Body of pancreas (tissue), 4 donors: ENCODE results near the gene GIPC2. TPM values are rescaled to one million over a fixed set of nuclear protein-coding genes. Genes with fewer than 3 reads are reported as not detected.

Source experiments
- ATAC-seq: fragments of 150-250 bp; one replicate; pipeline ENCODE4 v1.9.1; 2016
- DNase-seq, 4 donors: peaks; one replicate each; pipeline ENCODE4 v3.0.0-alpha.2; 2019
- H3K27ac ChIP-seq, 4 donors: fragments of 200-600 bp; sonication (generic); 1 replicate in 3 of 4; 2 replicates in 1 of 4; pipeline versions ENCODE4 v1.5.1 to v1.6.1; 2016 to 2019; ENCODE audit warnings: mild to moderate bottlenecking in 1 of 4, mixed read lengths in 1 of 4, moderate library complexity in 1 of 4
- H3K27me3 ChIP-seq, 2 donors: fragments of 200-600 bp; sonication (generic); one replicate each; pipeline ENCODE4 v1.6.0; 2016; ENCODE audit warnings: mild to moderate bottlenecking in 1 of 2
- H3K36me3 ChIP-seq, 2 donors: fragments of 200-600 bp; sonication (generic); replicated peaks in 1 of 2; 2 replicates each; pipeline ENCODE4 v1.5.1; 2016; ENCODE audit warnings: low read depth in 2 of 2; ENCODE audit not compliant: insufficient read depth in 1 of 2
- H3K4me1 ChIP-seq: fragments of 200-600 bp; sonication (generic); one replicate; pipeline ENCODE4 v1.6.0; 2016
- H3K4me3 ChIP-seq, 2 donors: fragments of 200-600 bp; sonication (generic); 1 replicate in 1 of 2; 2 replicates in 1 of 2; pipeline ENCODE4 v1.5.1; 2016 to 2019
- H3K9me3 ChIP-seq, 3 donors: fragments of 200-600 bp; sonication (generic); 1 replicate in 2 of 3; 2 replicates in 1 of 3; pipeline ENCODE4 v1.5.1; 2016
- CTCF ChIP-seq, 7 experiments: fragments of 450-650 bp in 4 of 7; fragments of 200-600 bp in 3 of 7; sonication (generic) in 3 of 7; IDR thresholded peaks; one replicate each; pipeline ENCODE4 v1.5.1; 2016 to 2019; ENCODE audit warnings: antibody characterized with exemption in 7 of 7
- POLR2A ChIP-seq, 3 donors: fragments of 450-650 bp; IDR thresholded peaks; one replicate each; pipeline ENCODE4 v1.6.1; 2016; ENCODE audit warnings: antibody characterized with exemption in 3 of 3, mild to moderate bottlenecking in 2 of 3
- WGBS, 2 donors: methylation state at CpG; one replicate each; pipeline ENCODE4 v1.1.5; 2017; 5-methylcytosine and 5-hydroxymethylcytosine counted together
- intact Hi-C: fragments of 100-400 bp; cut with DNase I; formaldehyde crosslinking; loops from one replicate; pipeline ENCODE4 v1.15.1; 2023
- total RNA-seq, 2 donors: library from RNA; depleted of rRNA; stranded (reverse); fragments of >200 nt; gene quantifications; one replicate each; pipeline ENCODE4 v1.1.0, GENCODE V29; 2016

GIPC2 gene
- total RNA-seq, 2 donors from 2014 or later = 19.2 to 20.1 TPM

DNA sequence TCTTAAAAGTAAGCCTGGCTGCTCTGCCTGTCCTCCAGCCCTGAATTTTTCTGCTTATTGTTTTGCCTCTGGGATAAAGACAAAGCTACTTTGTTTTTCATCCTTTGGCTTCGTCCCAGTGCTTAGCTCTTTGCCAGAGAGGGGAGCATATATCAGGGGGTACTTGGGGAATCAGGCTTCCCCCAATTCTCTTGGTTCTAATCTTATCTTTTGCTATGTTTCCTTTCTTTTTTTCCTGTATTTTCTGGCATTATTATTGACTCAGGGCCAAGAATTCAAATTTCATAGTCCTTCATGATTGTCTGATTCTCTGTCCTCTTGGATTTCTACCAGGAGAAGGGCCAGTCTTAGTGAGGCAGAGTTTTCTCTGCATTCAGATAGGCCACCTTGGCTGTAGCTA lies 51.2 kb downstream of the GIPC2 start:
- whole genome bisulfite sequencing, 2 donors = 89 to 100% methylated on average over 1 of the region's 1 CpG
- no peak overlapping the region for H3K4me3 ChIP-seq
- peaks cover 19% of the 10 kb centered on the region for H3K4me1 ChIP-seq
- DNase-seq (no peak), ATAC-seq (no peak)
- H3K27me3 ChIP-seq = no peaks in the 10 kb centered on the region
- intact Hi-C loops = no loop called here
- TF ChIP-seq POLR2A (IDR thresholded peaks at IDR 0.05) (no peak), CTCF (IDR thresholded peaks at IDR 0.05) (no peak)
- no peaks in the 10 kb centered on the region for H3K36me3 ChIP-seq
- H3K27ac ChIP-seq = no peak overlapping the region
- H3K9me3 ChIP-seq = no peaks in the 10 kb centered on the region

DNA sequence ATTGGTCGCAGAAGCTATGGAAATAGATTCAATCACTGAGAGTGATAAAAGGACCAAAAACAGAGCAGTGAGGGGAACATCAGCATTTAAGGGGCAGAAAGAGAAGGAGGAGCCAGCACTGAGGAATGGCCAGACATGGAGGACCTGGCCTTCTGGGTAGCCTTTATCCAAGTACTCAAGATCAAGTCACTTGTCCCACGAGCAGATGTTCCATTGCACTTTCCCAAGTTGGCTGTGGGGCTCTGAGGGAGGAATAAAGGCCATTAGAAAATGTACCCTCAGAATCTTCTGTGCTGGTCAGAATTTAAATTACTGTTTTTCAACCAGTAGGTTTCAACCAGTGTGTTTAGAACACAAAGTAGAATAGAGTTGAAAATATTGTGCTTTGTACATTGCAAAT lies 55.3 kb downstream of the GIPC2 start:
- Histone ChIP-seq H3K4me3 (no peak overlapping the region), H3K9me3 (no peaks in the 10 kb centered on the region), H3K27ac (peak overlapping the region; percentile 47 to 81 (median 69)), H3K4me1 (peaks cover 23% of the 10 kb centered on the region), H3K27me3 (no peaks in the 10 kb centered on the region), H3K36me3 (no peaks in the 10 kb centered on the region)
- ATAC-seq (no peak), DNase-seq (no peak)
- TF ChIP-seq POLR2A (IDR thresholded peaks at IDR 0.05) = no peak
- TF ChIP-seq CTCF (IDR thresholded peaks at IDR 0.05) = no peak
- intact Hi-C loops = no loop called here
- 81 to 82% methylated on average over 2 of the region's 2 CpGs for WGBS, 2 donors

DNA sequence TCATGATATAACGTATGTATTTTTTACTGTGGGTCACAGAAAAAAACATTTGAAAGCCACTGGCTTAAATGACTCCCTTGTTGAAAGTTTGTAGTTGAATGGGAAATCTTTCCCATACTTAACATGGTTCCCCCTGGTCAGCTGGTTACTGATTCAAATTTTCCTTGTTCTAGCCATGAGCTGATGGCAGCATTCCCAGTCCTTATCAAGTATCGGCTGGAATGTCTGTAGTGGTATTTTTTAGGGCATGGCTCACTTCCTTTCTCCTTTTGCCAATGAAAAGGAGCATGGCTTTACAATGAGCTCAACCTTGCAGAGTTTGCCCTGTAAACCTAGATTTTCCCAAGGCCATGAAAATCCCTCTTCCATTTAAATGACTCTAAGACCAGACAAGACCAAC lies 55.7 kb downstream of the GIPC2 start:
- Histone ChIP-seq H3K27me3 (no peaks in the 10 kb centered on the region), H3K27ac (peak overlapping the region; percentile 47 to 81 (median 69)), H3K36me3 (no peaks in the 10 kb centered on the region), H3K4me3 (no peak overlapping the region), H3K9me3 (no peaks in the 10 kb centered on the region), H3K4me1 (peaks cover 22% of the 10 kb centered on the region)
- no peak for TF ChIP-seq POLR2A (IDR thresholded peaks at IDR 0.05)
- TF ChIP-seq CTCF (IDR thresholded peaks at IDR 0.05) = no peak
- ATAC-seq = peak; percentile 97
- DNase-seq = peak; percentile 64 to 88 (median 78)
- WGBS, 2 donors = 15 to 29% methylated on average over 2 of the region's 2 CpGs
- intact Hi-C loops = no loop called here

GRCh38 chr1:78102082-78102481 lies 56.3 kb downstream of the GIPC2 start:
- no peaks in the 10 kb centered on the region for H3K27me3 ChIP-seq
- TF ChIP-seq CTCF (IDR thresholded peaks at IDR 0.05) (no peak), POLR2A (IDR thresholded peaks at IDR 0.05) (no peak)
- DNase-seq (no peak), ATAC-seq (no peak)
- H3K4me3 ChIP-seq = no peak overlapping the region
- peak overlapping the region in 3 of 4 donors; percentile 68 to 81 (median 70) for H3K27ac ChIP-seq
- intact Hi-C loops = no loop called here
- no peaks in the 10 kb centered on the region for H3K36me3 ChIP-seq
- WGBS, 2 donors = 87 to 94% methylated on average over 3 of the region's 3 CpGs
- H3K4me1 ChIP-seq = peaks cover 16% of the 10 kb centered on the region
- H3K9me3 ChIP-seq = no peaks in the 10 kb centered on the region

DNA sequence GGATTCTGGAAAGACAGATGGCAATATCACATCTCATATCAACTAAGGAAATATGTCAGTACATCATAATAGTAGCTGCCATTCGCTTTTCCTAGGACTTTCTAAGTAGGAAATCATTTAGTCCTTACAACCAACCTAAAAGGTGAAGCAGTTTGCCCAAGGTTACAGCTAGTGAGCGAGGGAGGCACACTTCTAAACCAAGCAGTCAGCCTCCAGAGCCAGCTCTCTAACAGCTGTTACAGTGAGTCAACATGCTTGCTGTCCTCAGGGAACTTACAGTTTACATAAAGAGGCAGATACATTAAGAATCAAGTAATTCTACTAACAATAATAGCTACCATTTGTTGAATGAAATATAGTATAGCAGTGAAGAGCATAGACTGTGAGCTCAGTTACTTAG lies 57.1 kb downstream of the GIPC2 start:
- TF ChIP-seq POLR2A (IDR thresholded peaks at IDR 0.05) = no peak
- TF ChIP-seq CTCF (IDR thresholded peaks at IDR 0.05) = no peak

More for the DNA sequence above, 57.1 kb downstream of the GIPC2 start:
- no peak for ATAC-seq
- no peak for DNase-seq
- Histone ChIP-seq H3K27ac (no peak overlapping the region), H3K4me1 (peaks cover 16% of the 10 kb centered on the region), H3K27me3 (no peaks in the 10 kb centered on the region), H3K4me3 (no peak overlapping the region), H3K9me3 (no peaks in the 10 kb centered on the region), H3K36me3 (no peaks in the 10 kb centered on the region)
- WGBS, 2 donors = 68 to 83% methylated on average over 2 of the region's 2 CpGs
- intact Hi-C loops = no loop called here
